Frontal cortex (tissue), 4 donors: ENCODE measurements around the gene RDH8. TPM values are rescaled to one million over a fixed set of nuclear protein-coding genes. Genes with fewer than 3 reads are reported as not detected.
"Not testable (repeated sequence)": the region's sequence is repeated elsewhere in the genome, so short reads cannot be mapped to it uniquely, and the experiment has no call there.

ENCODE experiments used
- DNase-seq, 2 donors: peaks; one replicate each; pipeline ENCODE4 v3.0.0; 2012; ENCODE audit warnings: low spot score in 2 of 2
- FAIRE-seq: peaks from 2 replicates; lab custom pipeline; 2012; peaks lifted over from hg19 to GRCh38; lab: Jason Lieb, UNC
- total RNA-seq: library from RNA; depleted of rRNA; stranded (reverse); fragments of >200 nt; gene quantifications from one replicate; pipeline ENCODE4 v1.2.3, GENCODE V29; 2014
- donor health status: control.
- donor health status: control.
- donor health status: control.

RDH8 gene
- total RNA-seq, 1 donor from 2014 or later: not detected

GRCh38 chr19:10004617-10005016, 8.7 kb upstream of the RDH8 start:
- FAIRE-seq (no peak), DNase-seq (no peak)

GRCh38 chr19:10005632-10006334, 7.5 kb upstream of the RDH8 start:
- DNase-seq: no peak
- FAIRE-seq: no peak

GRCh38 chr19:10006335-10006708, 7.0 kb upstream of the RDH8 start:
- peak in 1 of 2 donors; percentile 52 for DNase-seq
- FAIRE-seq: no peak

GRCh38 chr19:10006752-10007323, 6.4 kb upstream of the RDH8 start:
- FAIRE-seq (no peak), DNase-seq (no peak)

GRCh38 chr19:10007371-10008183, 5.7 kb upstream of the RDH8 start:
- FAIRE-seq (no peak), DNase-seq (no peak)

- DNase-seq: no peak
- no peak for FAIRE-seq
These were observed 5.0 kb upstream of the RDH8 start for GRCh38 chr19:10008184-10008765.

- no peak for FAIRE-seq
- peak in 1 of 2 donors; percentile 54 for DNase-seq
These were observed 3.5 kb upstream of the RDH8 start for GRCh38 chr19:10009714-10010224.

GRCh38 chr19:10010247-10010691, 3.0 kb upstream of the RDH8 start, which contains the start of gene COL5A3:
Gene COL5A3, minus strand, starts transcription at chr19:10010504. Its CDS starts 119 bp downstream, at chr19:10010385.
- no peak for FAIRE-seq

GRCh38 chr19:10010939-10011338, 2.3 kb upstream of the RDH8 start:
- no peak for FAIRE-seq

More at GRCh38 chr19:10010247-10010691, 3.0 kb upstream of the RDH8 start, which contains the start of gene COL5A3:
- DNase-seq: peak in 1 of 2 donors; percentile 46

GRCh38 chr19:10011974-10012373, 1.3 kb upstream of the RDH8 start:
- FAIRE-seq (no peak), DNase-seq (no peak)

More at GRCh38 chr19:10010939-10011338, 2.3 kb upstream of the RDH8 start:
- no peak for DNase-seq

- FAIRE-seq (no peak), DNase-seq (no peak)
These were observed 743 bp downstream of the RDH8 start for GRCh38 chr19:10013834-10014618.

GRCh38 chr19:10018263-10018662, 5.0 kb downstream of the RDH8 start:
- FAIRE-seq (no peak), DNase-seq (no peak)

GRCh38 chr19:10018786-10019185, 5.5 kb downstream of the RDH8 start:
- no peak for DNase-seq
- no peak for FAIRE-seq

- DNase-seq (no peak), FAIRE-seq (no peak)
These were observed 6.0 kb downstream of the RDH8 start for GRCh38 chr19:10019246-10019645.

GRCh38 chr19:10020851-10021250, 7.6 kb downstream of the RDH8 start:
- FAIRE-seq: no peak
- DNase-seq: no peak

- DNase-seq (no peak), FAIRE-seq (no peak)
These were observed 8.2 kb downstream of the RDH8 start for GRCh38 chr19:10021446-10021845.

- FAIRE-seq: no peak
- DNase-seq: no peak
These were observed 8.6 kb downstream of the RDH8 start for GRCh38 chr19:10021863-10022262.

GRCh38 chr19:10023096-10023495, 9.8 kb downstream of the RDH8 start:
- DNase-seq, FAIRE-seq: not testable (repeated sequence)

GRCh38 chr19:10026744-10027143, 13.5 kb downstream of the RDH8 start:
- FAIRE-seq: no peak
- DNase-seq: no peak
